Stimulated activated naive CD8-positive, alpha-beta T cell treated with anti-CD3 and anti-CD28 coated beads, Interleukin-15, Interleukin-2, amounts not matched to agents 100 ng/mL and 50 ng/mL, for 24 hours (primary cell): Measurements from ENCODE around the gene B9D2.
A peak's percentile ranks its signal among the peaks of the same experiment; 100 is the strongest.

Experiments used
- H3K27ac Mint-ChIP-seq: one replicate; pipeline ENCODE4 v1.8.0; 2021; ENCODE audit warnings: mild to moderate bottlenecking, mixed read lengths
- H3K27me3 Mint-ChIP-seq: one replicate; pipeline ENCODE4 v1.8.0; 2021; ENCODE audit warnings: mixed read lengths
- H3K36me3 Mint-ChIP-seq: one replicate; pipeline ENCODE4 v1.8.0; 2021; ENCODE audit warnings: low read depth, mixed read lengths
- H3K4me1 Mint-ChIP-seq: one replicate; pipeline ENCODE4 v1.8.0; 2021; ENCODE audit warnings: low read depth, mixed read lengths
- H3K4me3 Mint-ChIP-seq: one replicate; pipeline ENCODE4 v1.8.0; 2021; ENCODE audit warnings: mild to moderate bottlenecking, mixed read lengths
- H3K9me3 Mint-ChIP-seq: one replicate; pipeline ENCODE4 v1.8.0; 2021; ENCODE audit warnings: mixed read lengths

The B9D2 gene

GRCh38 chr19:41321600-41322270 lies 42.2 kb downstream of the B9D2 start:
- Mint-ChIP-seq H3K36me3 (peaks cover 40% of the 10 kb centered on the region), H3K27me3 (no peaks in the 10 kb centered on the region), H3K9me3 (no peaks in the 10 kb centered on the region), H3K4me1 (peaks cover 53% of the 10 kb centered on the region), H3K4me3 (no peak overlapping the region), H3K27ac (peak overlapping the region; percentile 65)

GRCh38 chr19:41321204-41321599 lies 42.7 kb downstream of the B9D2 start:
- H3K27ac Mint-ChIP-seq, result peak overlapping the region; percentile 65
- no peak overlapping the region for H3K4me3 Mint-ChIP-seq
- H3K9me3 Mint-ChIP-seq, result no peaks in the 10 kb centered on the region
- H3K27me3 Mint-ChIP-seq, result no peaks in the 10 kb centered on the region
- H3K4me1 Mint-ChIP-seq, result peaks cover 48% of the 10 kb centered on the region
- peaks cover 40% of the 10 kb centered on the region for H3K36me3 Mint-ChIP-seq

- Mint-ChIP-seq H3K27ac (no peak overlapping the region), H3K9me3 (no peaks in the 10 kb centered on the region)
These were observed 43.4 kb downstream of the B9D2 start for GRCh38 chr19:41320568-41320967.

GRCh38 chr19:41320185-41320518 lies 43.8 kb downstream of the B9D2 start:
- peaks cover 42% of the 10 kb centered on the region for H3K36me3 Mint-ChIP-seq
- H3K4me1 Mint-ChIP-seq, result peaks cover 41% of the 10 kb centered on the region
- no peaks in the 10 kb centered on the region for H3K9me3 Mint-ChIP-seq
- H3K27ac Mint-ChIP-seq, result no peak overlapping the region
- H3K4me3 Mint-ChIP-seq, result no peak overlapping the region
- no peaks in the 10 kb centered on the region for H3K27me3 Mint-ChIP-seq

More at GRCh38 chr19:41320568-41320967, 43.4 kb downstream of the B9D2 start:
- H3K36me3 Mint-ChIP-seq, result peaks cover 42% of the 10 kb centered on the region
- H3K27me3 Mint-ChIP-seq, result no peaks in the 10 kb centered on the region
- peaks cover 45% of the 10 kb centered on the region for H3K4me1 Mint-ChIP-seq
- H3K4me3 Mint-ChIP-seq, result no peak overlapping the region

GRCh38 chr19:41319500-41320184 lies 44.3 kb downstream of the B9D2 start:
- H3K4me1 Mint-ChIP-seq, result peaks cover 36% of the 10 kb centered on the region
- H3K27ac Mint-ChIP-seq, result no peak overlapping the region
- H3K9me3 Mint-ChIP-seq, result no peaks in the 10 kb centered on the region
- H3K36me3 Mint-ChIP-seq, result peaks cover 42% of the 10 kb centered on the region
- H3K4me3 Mint-ChIP-seq, result no peak overlapping the region
- no peaks in the 10 kb centered on the region for H3K27me3 Mint-ChIP-seq

- Mint-ChIP-seq H3K27me3 (no peaks in the 10 kb centered on the region), H3K36me3 (peaks cover 49% of the 10 kb centered on the region), H3K27ac (no peak overlapping the region), H3K4me3 (no peak overlapping the region), H3K9me3 (no peaks in the 10 kb centered on the region), H3K4me1 (peaks cover 28% of the 10 kb centered on the region)
These were observed 45.1 kb downstream of the B9D2 start for GRCh38 chr19:41318696-41319499.

- Mint-ChIP-seq H3K4me3 (no peak overlapping the region), H3K27ac (peak overlapping the region; percentile 69), H3K27me3 (no peaks in the 10 kb centered on the region), H3K9me3 (no peaks in the 10 kb centered on the region), H3K4me1 (peaks cover 29% of the 10 kb centered on the region), H3K36me3 (peaks cover 65% of the 10 kb centered on the region)
These were observed 47.5 kb downstream of the B9D2 start for GRCh38 chr19:41316306-41316920.

- no peaks in the 10 kb centered on the region for H3K9me3 Mint-ChIP-seq
- H3K4me3 Mint-ChIP-seq, result peak overlapping the region; percentile 96
- H3K4me1 Mint-ChIP-seq, result peaks cover 62% of the 10 kb centered on the region
- no peaks in the 10 kb centered on the region for H3K27me3 Mint-ChIP-seq
- peaks cover 53% of the 10 kb centered on the region for H3K36me3 Mint-ChIP-seq
- peak overlapping the region; percentile 71 for H3K27ac Mint-ChIP-seq
These were observed 52.3 kb downstream of the B9D2 start for GRCh38 chr19:41311613-41312012.

- no peaks in the 10 kb centered on the region for H3K9me3 Mint-ChIP-seq
These were observed 52.9 kb downstream of the B9D2 start for GRCh38 chr19:41311072-41311471.

GRCh38 chr19:41310033-41310831 lies 53.7 kb downstream of the B9D2 start, which contains the start of gene CCDC97:
TSS of gene CCDC97 (plus strand) at chr19:41310172. CDS start at chr19:41310311, 139 bp downstream.
- Mint-ChIP-seq H3K9me3 (no peaks in the 10 kb centered on the region), H3K27me3 (no peaks in the 10 kb centered on the region), H3K27ac (peak within 1 kb of the TSS; percentile 96), H3K4me1 (peaks cover 75% of the 10 kb centered on the region), H3K4me3 (peak within 1 kb of the TSS; percentile 96), H3K36me3 (peaks cover 50% of the 10 kb centered on the region)

More at GRCh38 chr19:41311072-41311471, 52.9 kb downstream of the B9D2 start:
- Mint-ChIP-seq H3K36me3 (peaks cover 52% of the 10 kb centered on the region), H3K27me3 (no peaks in the 10 kb centered on the region), H3K4me3 (peak overlapping the region; percentile 96), H3K27ac (peak overlapping the region; percentile 96), H3K4me1 (peaks cover 67% of the 10 kb centered on the region)

GRCh38 chr19:41309180-41310032 lies 54.5 kb downstream of the B9D2 start:
- peaks cover 57% of the 10 kb centered on the region for H3K36me3 Mint-ChIP-seq

GRCh38 chr19:41308450-41309179 lies 55.3 kb downstream of the B9D2 start:
- peaks cover 57% of the 10 kb centered on the region for H3K36me3 Mint-ChIP-seq
- H3K4me3 Mint-ChIP-seq, result peak overlapping the region; percentile 96
- H3K9me3 Mint-ChIP-seq, result no peaks in the 10 kb centered on the region
- peak overlapping the region; percentile 96 for H3K27ac Mint-ChIP-seq
- no peaks in the 10 kb centered on the region for H3K27me3 Mint-ChIP-seq
- H3K4me1 Mint-ChIP-seq, result peaks cover 90% of the 10 kb centered on the region

More at GRCh38 chr19:41309180-41310032, 54.5 kb downstream of the B9D2 start:
- no peaks in the 10 kb centered on the region for H3K27me3 Mint-ChIP-seq
- H3K27ac Mint-ChIP-seq, result peak overlapping the region; percentile 96
- H3K9me3 Mint-ChIP-seq, result no peaks in the 10 kb centered on the region
- peaks cover 83% of the 10 kb centered on the region for H3K4me1 Mint-ChIP-seq
- H3K4me3 Mint-ChIP-seq, result peak overlapping the region; percentile 96

- Mint-ChIP-seq H3K4me3 (peak overlapping the region; percentile 96), H3K36me3 (peaks cover 53% of the 10 kb centered on the region), H3K9me3 (no peaks in the 10 kb centered on the region), H3K4me1 (peaks cover 90% of the 10 kb centered on the region), H3K27me3 (no peaks in the 10 kb centered on the region), H3K27ac (peak overlapping the region; percentile 96)
These were observed 55.9 kb downstream of the B9D2 start for GRCh38 chr19:41307954-41308449.
